Caco-2 (cell line): Measurements from ENCODE around the gene REPS1. TPM values are rescaled to one million over a fixed set of nuclear protein-coding genes. Genes with fewer than 3 reads are reported as not detected.

Experiments used
- BruUV-seq: library from RNA; stranded (reverse); fragments of 400-500 nt; replicated peaks from 2 replicates; lab custom pipeline; 2021; lab: Mats Ljungman, UMichigan
- CTCF ChIA-PET: fragments of 300-600 bp; sonication (Branson Sonifier 250); formaldehyde crosslinking; loops from one replicate; lab custom pipeline; 2022; ENCODE audit warnings: antibody characterized with exemption; lab: Charles Lee
- POLR2A ChIA-PET: fragments of 300-600 bp; sonication (Branson Sonifier 250); formaldehyde crosslinking; loops from one replicate; lab custom pipeline; 2022; ENCODE audit warnings: antibody characterized with exemption; lab: Charles Lee
- DNase-seq, 2 experiments: peaks; one replicate each; pipeline versions ENCODE4 v3.0.0 to v3.0.0-alpha.2; 2020 to 2022
- H3K27me3 ChIP-seq: replicated peaks from 2 replicates; pipeline ENCODE4 v1.6.0; 2011; ENCODE audit warnings: low read length; ENCODE audit not compliant: control insufficient read depth, insufficient read depth
- H3K36me3 ChIP-seq: 2 replicates; pipeline ENCODE4 v1.5.1; 2011; ENCODE audit warnings: low read length; ENCODE audit not compliant: control insufficient read depth, insufficient read depth
- H3K4me1 ChIP-seq: fragments of 250-450 bp; sonication (Bioruptor Pico); 2 replicates; pipeline ENCODE4 v1.5.1; 2020; ENCODE audit warnings: mild to moderate bottlenecking
- H3K4me3 ChIP-seq: 2 replicates; pipeline ENCODE4 v1.5.1; 2011; ENCODE audit warnings: low read depth, mild to moderate bottlenecking, control low read depth, low read length
- H3K9me3 ChIP-seq: fragments of 250-450 bp; sonication (Bioruptor Pico); 2 replicates; pipeline ENCODE4 v1.5.1; 2020; ENCODE audit warnings: mild to moderate bottlenecking, moderate library complexity
- H3K27ac Mint-ChIP-seq: one replicate; pipeline ENCODE4 v1.8.0; 2022; ENCODE audit warnings: mixed read lengths; ENCODE audit not compliant: unreplicated experiment
- H3K27me3 Mint-ChIP-seq: one replicate; pipeline ENCODE4 v1.8.0; 2022; ENCODE audit warnings: mixed read lengths; ENCODE audit not compliant: insufficient read depth, unreplicated experiment
- H3K36me3 Mint-ChIP-seq: one replicate; pipeline ENCODE4 v1.8.0; 2022; ENCODE audit warnings: mild to moderate bottlenecking, mixed read lengths; ENCODE audit not compliant: insufficient read depth, unreplicated experiment
- H3K4me1 Mint-ChIP-seq: one replicate; pipeline ENCODE4 v1.8.0; 2022; ENCODE audit warnings: low read depth, mixed read lengths; ENCODE audit not compliant: unreplicated experiment
- H3K4me3 Mint-ChIP-seq: one replicate; pipeline ENCODE4 v1.8.0; 2022; ENCODE audit warnings: mild to moderate bottlenecking, moderate library complexity, mixed read lengths; ENCODE audit not compliant: unreplicated experiment
- H3K9me3 Mint-ChIP-seq: one replicate; pipeline ENCODE4 v1.8.0; 2022; ENCODE audit warnings: mixed read lengths; ENCODE audit not compliant: unreplicated experiment
- CTCF ChIP-seq, 2 experiments: fragments of 200-600 bp in 1 of 2; IDR thresholded peaks; 1 replicate in 1 of 2; 2 replicates in 1 of 2; pipeline versions ENCODE4 v1.5.1 to v1.8.0; 2011 to 2022; ENCODE audit warnings: antibody characterized with exemption in 1 of 2, control low read depth in 1 of 2, inconsistent platforms in 1 of 2, low read depth in 1 of 2, low read length in 1 of 2, mild to moderate bottlenecking in 1 of 2, moderate library complexity in 1 of 2; ENCODE audit not compliant: insufficient read depth in 1 of 2, severe bottlenecking in 1 of 2, unreplicated experiment in 1 of 2
- intact Hi-C: fragments of 100-400 bp; cut with micrococcal nuclease; formaldehyde crosslinking; loops from one replicate; pipeline ENCODE4 v1.10.0; 2022; ENCODE audit not compliant: unreplicated experiment
- total RNA-seq: library from RNA; stranded (reverse); gene quantifications from 2 replicates; pipeline ENCODE4 v1.2.3, GENCODE V29; 2022

Gene REPS1
- total RNA-seq, 1 experiment from 2014 or later, result 74.1 TPM

- intact Hi-C loops, result loop anchor here (2.0 kb wide), 1 partner anchor 23 kb away; the partner anchor contains the start of gene REPS1
- no peak for DNase-seq
- ChIA-PET CTCF (no interaction called here), POLR2A (no interaction called here)
- Mint-ChIP-seq H3K36me3 (no peaks in the 10 kb centered on the region), H3K4me3 (no peak overlapping the region), H3K27ac (no peak overlapping the region), H3K4me1 (peaks cover 20% of the 10 kb centered on the region), H3K27me3 (no peaks in the 10 kb centered on the region), H3K9me3 (no peaks in the 10 kb centered on the region)
- Histone ChIP-seq H3K9me3 (no peaks in the 10 kb centered on the region), H3K4me1 (0 out of 2 replicates have a peak, but pooled peaks cover 10% of the 10 kb centered on the region), H3K4me3 (no peak overlapping the region), H3K36me3 (no peaks in the 10 kb centered on the region), H3K27me3 (no peaks in the 10 kb centered on the region)
- no TSS peak for BruUV-seq
- TF ChIP-seq CTCF (IDR thresholded peaks at IDR 0.05; ENCODE audit: insufficient read depth in 1 of 2, low read depth in 1 of 2, low read length in 1 of 2, severe bottlenecking in 1 of 2, unreplicated experiment in 1 of 2), result no peak
Observed at GRCh38 chr6:139011980-139012379, 23.9 kb upstream of the REPS1 start.

- POLR2A ChIA-PET, result interaction anchor here (1.0 kb wide), 1 partner anchor 22 kb away, joined by 4 read pairs; no protein-coding TSS in a partner anchor
- H3K4me1 Mint-ChIP-seq, result peaks cover 21% of the 10 kb centered on the region
Observed at GRCh38 chr6:139010674-139011073, 22.6 kb upstream of the REPS1 start.

GRCh38 chr6:139008117-139008516, 20.1 kb upstream of the REPS1 start:
- Histone ChIP-seq H3K4me1 (0 out of 2 replicates have a peak, but pooled peaks cover 10% of the 10 kb centered on the region), H3K9me3 (no peaks in the 10 kb centered on the region), H3K36me3 (no peaks in the 10 kb centered on the region), H3K27me3 (no peaks in the 10 kb centered on the region), H3K4me3 (no peak overlapping the region)
- H3K27me3 Mint-ChIP-seq, result no peaks in the 10 kb centered on the region
- no peak overlapping the region for H3K27ac Mint-ChIP-seq
- ChIA-PET POLR2A (no interaction called here), CTCF (no interaction called here)
- no peaks in the 10 kb centered on the region for H3K36me3 Mint-ChIP-seq
- BruUV-seq, result no TSS peak
- no peak for DNase-seq
- no peaks in the 10 kb centered on the region for H3K9me3 Mint-ChIP-seq
- intact Hi-C loops, result no loop called here
- TF ChIP-seq CTCF (IDR thresholded peaks at IDR 0.05; ENCODE audit: insufficient read depth in 1 of 2, low read depth in 1 of 2, low read length in 1 of 2, severe bottlenecking in 1 of 2, unreplicated experiment in 1 of 2), result no peak
- no peak overlapping the region for H3K4me3 Mint-ChIP-seq
- H3K4me1 Mint-ChIP-seq, result peaks cover 9% of the 10 kb centered on the region

More at GRCh38 chr6:139010674-139011073, 22.6 kb upstream of the REPS1 start:
- H3K4me3 ChIP-seq, result no peak overlapping the region
- no peaks in the 10 kb centered on the region for H3K27me3 ChIP-seq
- CTCF ChIA-PET, result interaction anchor here (0.6 kb wide), 1 partner anchor 21 kb away, joined by 4 read pairs; no protein-coding TSS in a partner anchor
- no TSS peak for BruUV-seq
- no peaks in the 10 kb centered on the region for H3K9me3 ChIP-seq
- intact Hi-C loops, result loop anchor here (2.0 kb wide), 1 partner anchor 22 kb away; the partner anchor contains the start of gene REPS1
- Mint-ChIP-seq H3K27ac (no peak overlapping the region), H3K4me3 (no peak overlapping the region), H3K27me3 (no peaks in the 10 kb centered on the region), H3K9me3 (no peaks in the 10 kb centered on the region), H3K36me3 (no peaks in the 10 kb centered on the region)
- TF ChIP-seq CTCF (IDR thresholded peaks at IDR 0.05; ENCODE audit: insufficient read depth in 1 of 2, low read depth in 1 of 2, low read length in 1 of 2, severe bottlenecking in 1 of 2, unreplicated experiment in 1 of 2), result no peak
- 0 out of 2 replicates have a peak, but pooled peaks cover 10% of the 10 kb centered on the region for H3K4me1 ChIP-seq
- DNase-seq, result no peak
- H3K36me3 ChIP-seq, result no peaks in the 10 kb centered on the region
